Stromal cell of bone marrow (primary cell): ENCODE results near the gene ECEL1.
"Not testable (repeated sequence)": the region's sequence is repeated elsewhere in the genome, so short reads cannot be mapped to it uniquely, and the experiment has no call there.

Source experiments
- DNase-seq: peaks from one replicate; pipeline ENCODE4 v3.0.0-alpha.2; 2012; ENCODE audit warnings: low read depth

ECEL1 gene, protein sequence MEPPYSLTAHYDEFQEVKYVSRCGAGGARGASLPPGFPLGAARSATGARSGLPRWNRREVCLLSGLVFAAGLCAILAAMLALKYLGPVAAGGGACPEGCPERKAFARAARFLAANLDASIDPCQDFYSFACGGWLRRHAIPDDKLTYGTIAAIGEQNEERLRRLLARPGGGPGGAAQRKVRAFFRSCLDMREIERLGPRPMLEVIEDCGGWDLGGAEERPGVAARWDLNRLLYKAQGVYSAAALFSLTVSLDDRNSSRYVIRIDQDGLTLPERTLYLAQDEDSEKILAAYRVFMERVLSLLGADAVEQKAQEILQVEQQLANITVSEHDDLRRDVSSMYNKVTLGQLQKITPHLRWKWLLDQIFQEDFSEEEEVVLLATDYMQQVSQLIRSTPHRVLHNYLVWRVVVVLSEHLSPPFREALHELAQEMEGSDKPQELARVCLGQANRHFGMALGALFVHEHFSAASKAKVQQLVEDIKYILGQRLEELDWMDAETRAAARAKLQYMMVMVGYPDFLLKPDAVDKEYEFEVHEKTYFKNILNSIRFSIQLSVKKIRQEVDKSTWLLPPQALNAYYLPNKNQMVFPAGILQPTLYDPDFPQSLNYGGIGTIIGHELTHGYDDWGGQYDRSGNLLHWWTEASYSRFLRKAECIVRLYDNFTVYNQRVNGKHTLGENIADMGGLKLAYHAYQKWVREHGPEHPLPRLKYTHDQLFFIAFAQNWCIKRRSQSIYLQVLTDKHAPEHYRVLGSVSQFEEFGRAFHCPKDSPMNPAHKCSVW

DNA sequence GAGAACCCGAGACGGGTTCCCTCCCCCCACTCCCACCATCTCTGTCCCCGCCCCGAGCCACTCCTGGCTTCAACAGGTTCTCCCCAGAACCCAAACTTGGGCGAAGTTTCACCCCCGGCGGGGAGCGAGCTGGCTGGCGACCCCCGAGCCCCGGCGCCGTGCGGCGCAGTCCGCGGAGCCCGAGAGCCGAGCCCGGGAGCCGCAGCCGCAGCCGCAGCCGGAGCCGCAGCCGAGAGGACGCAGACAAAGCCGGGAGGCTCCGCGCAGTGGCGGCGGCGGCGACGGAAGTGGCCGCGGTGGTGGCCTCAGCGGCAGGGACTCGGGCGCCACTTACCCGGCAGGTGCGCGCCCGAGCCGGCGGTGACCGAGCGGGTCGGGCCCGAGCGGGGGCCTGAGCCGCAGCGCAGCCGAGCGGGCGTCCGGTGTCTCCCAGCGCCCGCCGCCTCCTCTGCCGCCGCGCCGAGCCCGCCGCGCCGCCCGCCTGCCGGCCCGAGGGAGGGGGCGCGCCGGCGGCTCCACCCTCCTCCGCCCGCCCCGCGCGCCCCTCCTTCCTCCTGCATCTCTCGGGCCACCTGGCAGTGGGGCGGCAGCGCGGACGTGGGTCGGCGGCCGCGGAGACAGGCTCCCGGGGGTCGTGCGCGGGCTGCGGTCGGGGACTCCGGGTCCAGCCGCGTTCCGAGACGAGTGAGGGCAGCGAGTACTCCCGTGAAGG is at the start of gene ECEL1:
TSS of gene ECEL1 (minus strand) at position 450 of the 712 bp plus-strand sequence. CDS start 1,181 bp downstream, outside the sequence.
- DNase-seq, result no peak

DNA sequence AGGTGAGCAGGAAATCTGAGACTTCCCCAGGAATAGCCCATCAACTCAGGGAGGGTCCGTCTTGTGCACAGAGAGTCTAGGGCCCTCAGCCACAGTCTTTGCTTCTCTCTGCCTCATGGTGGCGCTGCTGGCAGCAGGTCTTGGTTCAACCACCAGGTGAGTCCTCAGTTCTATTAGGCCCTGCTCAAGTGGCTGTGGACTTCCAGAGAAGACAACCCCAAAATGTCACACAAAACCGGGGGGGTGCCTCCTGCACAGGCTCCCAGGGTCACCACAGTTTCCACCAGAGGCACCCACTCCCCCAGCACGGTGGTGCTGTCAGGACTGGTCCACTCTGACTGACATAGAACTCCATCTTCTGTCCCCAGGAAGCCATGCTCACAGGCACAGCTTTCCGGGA is 49.4 kb upstream of the ECEL1 start:
- no peak for DNase-seq

DNA sequence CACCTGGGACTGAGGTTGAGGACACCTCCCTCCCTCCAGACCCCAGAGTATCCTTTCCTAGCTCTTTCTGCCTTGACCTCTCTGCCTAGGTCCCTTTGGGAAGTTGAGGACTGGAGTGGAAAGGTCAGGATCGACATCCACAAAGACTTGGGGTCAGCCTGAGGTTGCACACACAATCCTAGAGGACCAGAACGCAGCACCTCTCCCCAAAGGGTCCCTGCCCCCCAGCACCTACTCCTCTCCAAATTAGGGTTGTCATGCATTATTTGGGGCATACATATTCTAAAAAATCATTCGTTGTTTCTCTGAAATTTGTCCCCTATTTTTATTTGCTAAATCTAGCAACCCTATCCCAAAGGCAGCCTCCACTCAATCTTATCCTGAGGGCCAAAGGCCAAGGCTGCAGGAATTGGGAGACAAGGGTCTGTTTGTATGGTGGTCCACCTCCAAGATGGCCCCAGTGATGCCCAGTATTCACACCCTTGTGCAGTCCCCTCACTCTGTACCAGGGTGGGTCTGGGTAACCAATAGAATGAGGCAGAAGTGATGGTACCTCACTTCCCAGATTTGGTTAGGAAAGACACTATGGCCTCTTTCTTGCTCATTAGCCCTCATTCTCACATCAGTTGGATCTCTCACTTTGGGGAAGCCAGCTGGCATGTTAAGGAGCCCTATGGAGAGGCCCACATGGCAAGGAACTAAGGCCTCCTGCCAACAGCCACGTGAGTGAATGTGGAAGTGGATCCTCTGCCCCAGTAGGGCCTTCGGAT is 48.3 kb upstream of the ECEL1 start:
- DNase-seq, result no peak

DNA sequence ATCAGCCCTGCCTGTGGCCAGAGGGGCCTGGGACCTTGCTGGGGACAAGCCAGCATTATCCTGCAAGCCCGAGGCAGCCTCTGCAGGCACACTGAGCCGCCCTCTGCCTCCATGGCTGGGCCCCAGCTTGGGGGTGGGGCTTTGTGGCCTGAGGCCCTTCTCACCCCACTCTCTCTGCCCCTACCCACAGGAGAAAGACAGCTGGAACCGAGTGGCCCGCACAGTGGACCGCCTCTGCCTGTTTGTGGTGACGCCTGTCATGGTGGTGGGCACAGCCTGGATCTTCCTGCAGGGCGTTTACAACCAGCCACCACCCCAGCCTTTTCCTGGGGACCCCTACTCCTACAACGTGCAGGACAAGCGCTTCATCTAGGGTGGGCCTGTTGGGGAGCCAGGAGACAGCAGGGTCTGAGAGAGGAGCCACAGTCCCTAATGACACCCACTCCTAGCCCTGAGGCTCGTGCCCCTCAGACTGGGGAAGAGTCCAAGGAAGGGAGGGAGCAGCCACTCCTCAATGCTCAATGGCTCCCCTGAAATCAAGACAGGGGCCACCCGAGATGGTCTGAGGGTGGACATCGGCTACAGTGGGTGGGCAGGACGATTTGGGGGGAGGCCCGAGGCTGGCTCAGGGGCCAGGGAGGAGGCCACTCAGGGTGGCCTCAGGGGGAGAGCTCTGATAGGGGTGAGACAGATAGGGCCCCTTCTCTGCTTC is 47.5 kb upstream of the ECEL1 start:
- no peak for DNase-seq

DNA sequence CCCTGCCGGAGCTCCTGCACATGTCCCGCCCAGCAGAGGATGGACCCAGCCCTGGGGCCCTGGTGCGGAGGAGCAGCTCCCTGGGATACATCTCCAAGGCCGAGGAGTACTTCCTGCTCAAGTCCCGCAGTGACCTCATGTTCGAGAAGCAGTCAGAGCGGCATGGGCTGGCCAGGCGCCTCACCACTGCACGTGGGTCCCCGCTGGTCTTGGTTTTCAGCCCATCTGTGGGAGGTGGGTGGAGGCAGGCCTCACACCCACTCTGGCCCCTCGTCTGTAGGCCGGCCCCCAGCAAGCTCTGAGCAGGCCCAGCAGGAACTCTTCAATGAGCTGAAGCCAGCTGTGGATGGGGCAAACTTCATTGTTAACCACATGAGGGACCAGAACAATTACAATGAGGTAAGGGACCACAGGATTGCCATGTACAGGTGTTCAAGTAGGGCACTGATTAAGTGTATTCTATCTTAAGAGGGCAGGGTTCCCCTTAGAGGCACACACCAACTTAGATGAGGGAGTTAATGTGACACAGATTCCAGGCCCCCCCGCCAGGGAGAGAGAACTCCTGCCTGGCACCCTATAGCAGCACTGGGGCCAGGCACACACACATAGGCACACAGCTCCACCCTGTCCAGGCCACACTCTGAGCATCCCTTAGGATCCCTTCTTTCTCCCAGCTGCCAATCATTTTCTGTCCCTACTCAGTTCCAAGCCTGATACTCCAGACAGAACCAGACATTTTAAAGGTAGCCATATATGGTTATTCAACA is 46.5 kb upstream of the ECEL1 start:
- DNase-seq, result no peak

DNA sequence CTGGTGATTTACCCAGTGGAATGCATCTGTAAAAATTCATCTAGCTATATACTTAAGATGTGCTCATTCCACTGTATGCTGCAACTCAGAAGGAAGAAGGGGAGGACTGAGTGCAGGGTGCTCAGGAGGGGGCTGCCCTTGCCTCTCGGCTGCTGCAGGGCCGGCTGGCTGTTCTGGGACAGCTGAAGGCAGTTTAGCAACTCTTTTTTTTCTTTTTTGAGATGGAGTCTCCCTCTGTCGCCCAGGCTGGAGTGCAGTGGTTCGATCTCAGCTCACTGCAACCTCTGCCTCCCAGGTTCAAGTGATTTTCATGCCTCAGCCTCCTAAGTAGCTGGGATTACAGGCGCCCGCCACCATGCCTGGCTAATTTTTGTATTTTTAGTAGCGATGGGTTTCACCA is 45.2 kb upstream of the ECEL1 start:
- DNase-seq, result not testable (repeated sequence)

DNA sequence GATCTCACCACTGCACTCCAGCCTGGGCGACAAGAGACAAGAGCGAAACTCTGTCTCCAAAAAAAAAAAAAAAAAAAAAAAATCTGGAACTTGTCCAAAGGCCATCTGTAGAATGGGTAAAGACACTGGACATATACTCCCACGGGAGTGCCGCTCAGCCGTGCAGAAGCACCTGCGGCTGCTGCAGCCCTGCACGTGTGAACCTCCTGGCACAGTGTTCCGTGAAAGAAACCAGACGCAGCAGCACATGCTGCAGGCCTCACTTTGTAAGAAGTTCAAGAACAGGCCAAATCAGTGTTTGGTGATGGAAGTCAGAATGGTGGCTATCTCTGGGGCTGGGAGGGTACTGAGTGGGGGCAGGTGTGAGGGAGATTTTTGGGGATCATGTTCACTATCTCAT is 44.8 kb upstream of the ECEL1 start:
- DNase-seq, result no peak

DNA sequence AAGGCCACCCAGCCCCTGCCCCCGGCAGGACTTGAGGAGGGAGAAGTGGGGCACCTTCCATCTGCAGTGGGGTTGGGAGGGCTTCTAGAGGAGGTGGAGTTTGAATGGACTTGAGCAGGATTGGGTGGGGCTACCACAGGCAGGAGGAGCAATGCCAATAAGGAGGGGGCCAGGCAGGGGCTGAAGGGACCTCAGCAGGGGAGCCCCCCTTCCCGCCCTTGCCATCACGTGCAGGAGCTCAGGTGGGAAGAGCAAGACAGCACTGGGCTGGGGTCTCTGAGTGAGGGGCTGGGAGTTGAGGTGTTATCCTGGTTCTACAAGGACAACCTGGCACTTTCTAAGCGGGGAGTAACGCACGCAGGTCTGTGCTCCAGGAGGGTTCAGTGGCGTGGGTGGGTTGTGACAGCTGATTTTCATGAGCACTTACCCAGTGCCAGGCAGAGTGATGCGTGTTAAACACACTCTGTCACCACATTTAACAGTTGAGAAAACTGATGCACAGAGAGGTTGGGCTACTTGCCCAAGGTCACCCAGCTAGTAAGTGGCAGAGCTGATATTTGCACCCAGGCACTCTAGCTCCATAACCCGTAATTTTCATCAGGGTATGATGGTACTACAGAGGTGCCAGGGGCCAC is 43.1 kb upstream of the ECEL1 start:
- no peak for DNase-seq

DNA sequence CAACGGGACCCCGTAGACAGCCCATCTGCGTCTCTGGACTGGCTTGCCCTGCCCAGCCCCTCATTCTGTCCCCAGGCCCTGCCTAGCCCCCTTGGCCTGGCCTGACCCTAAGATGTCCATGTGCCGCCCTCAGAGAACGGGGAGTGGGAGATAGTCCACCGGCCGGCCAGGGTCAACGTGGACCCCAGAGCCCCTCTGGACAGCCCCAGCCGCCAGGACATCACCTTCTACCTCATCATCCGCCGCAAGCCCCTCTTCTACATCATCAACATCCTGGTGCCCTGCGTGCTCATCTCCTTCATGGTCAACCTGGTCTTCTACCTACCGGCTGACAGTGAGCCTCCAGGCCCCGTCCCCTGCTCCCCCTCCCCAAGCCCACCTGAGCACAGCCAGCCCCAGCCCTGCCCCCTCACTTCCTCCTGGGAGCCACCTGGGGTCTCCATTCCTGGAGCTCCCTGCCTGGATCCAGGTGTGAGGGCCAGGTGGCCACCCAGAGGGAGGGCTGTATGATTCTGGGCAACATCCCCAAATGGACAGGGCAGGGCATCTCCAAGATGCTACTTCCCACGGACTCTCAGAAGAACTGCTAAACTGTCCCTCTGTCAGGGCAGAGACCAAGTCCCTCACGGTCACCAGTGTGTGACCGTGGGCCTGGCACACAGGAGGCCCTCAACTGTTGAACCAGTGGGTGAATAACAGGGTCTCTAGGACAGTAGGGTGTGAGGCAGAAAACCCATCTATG is 42.3 kb upstream of the ECEL1 start:
- DNase-seq, result no peak

DNA sequence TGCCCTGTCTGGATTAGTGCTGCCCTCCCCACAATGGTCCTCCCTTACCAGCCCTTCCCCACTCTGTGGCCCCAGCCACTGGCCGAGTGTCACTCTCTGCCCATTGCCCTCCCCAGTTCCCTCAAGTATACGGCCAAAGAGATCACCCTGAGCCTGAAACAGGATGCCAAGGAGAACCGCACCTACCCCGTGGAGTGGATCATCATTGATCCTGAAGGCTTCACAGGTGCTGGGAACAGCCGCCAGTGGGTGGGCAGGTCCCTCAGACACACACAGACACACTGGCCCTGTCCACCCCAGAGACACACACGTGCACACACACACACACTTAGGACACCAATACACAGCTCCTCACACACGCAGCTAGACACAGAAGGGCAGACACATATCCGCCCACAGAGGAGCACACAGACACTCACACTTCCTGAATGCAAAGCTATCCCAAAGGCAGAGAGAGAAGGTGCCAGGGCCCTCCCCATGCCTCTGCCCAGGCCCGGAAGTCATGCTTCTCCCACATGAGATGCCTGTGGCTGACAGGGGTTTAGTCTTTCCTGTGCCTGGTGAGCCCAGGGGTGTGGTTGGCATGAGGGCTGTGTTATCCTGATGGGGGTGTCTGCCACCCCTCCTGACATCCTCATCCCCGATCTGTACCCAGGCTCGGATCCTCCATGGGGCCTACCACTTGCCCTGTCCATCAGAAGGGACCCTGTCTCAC is 41.3 kb upstream of the ECEL1 start:
- no peak for DNase-seq

DNA sequence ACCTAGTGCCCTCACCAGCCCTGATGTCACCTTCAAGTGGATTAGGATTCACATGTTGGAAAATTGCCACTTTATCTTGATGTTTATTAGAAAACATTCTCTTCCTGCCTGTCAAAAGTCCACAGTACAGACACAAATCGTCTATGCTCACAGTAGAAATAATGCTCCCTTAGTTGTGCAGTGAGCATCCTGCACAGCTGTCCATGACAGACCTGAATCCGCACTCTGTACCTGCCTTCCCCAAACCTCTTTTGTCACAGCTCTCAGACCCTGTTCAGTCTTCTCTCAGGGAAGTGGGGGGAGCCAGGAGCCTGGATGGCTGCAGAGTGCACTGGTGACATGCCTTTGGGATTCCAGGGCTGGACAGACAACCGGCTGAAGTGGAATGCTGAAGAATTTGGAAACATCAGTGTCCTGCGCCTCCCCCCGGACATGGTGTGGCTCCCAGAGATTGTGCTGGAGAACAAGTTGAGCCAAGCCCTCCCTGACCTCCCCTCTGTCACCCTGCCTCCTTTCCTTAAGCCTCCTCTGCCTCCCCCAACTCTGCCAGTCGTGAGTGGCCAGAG is 40.4 kb upstream of the ECEL1 start:
- DNase-seq, result no peak

DNA sequence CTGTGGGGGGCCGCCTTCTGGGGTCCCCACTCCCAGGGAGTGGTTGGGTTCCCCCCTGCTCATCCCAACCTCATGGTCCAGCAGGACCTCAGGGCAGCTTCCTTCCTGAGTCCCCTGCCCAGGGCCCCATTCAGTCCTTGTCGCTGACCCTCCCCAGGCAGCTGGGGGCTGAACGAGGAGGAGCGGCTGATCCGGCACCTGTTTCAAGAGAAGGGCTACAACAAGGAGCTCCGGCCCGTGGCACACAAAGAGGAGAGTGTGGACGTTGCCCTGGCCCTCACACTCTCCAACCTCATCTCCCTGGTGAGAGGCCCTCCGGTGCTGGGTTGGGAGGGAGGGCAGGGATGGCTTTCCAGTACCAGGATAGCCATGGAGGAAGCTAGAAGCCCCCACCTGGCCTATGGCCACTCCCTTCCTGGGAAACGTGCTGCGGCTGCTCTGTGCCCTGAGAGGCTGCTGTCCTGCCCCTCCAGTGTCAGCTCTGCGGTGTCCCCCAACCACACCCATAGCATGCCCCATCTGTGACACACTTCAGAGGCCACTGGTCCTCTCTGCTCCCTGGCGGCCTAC is 38.8 kb upstream of the ECEL1 start:
- no peak for DNase-seq

DNA sequence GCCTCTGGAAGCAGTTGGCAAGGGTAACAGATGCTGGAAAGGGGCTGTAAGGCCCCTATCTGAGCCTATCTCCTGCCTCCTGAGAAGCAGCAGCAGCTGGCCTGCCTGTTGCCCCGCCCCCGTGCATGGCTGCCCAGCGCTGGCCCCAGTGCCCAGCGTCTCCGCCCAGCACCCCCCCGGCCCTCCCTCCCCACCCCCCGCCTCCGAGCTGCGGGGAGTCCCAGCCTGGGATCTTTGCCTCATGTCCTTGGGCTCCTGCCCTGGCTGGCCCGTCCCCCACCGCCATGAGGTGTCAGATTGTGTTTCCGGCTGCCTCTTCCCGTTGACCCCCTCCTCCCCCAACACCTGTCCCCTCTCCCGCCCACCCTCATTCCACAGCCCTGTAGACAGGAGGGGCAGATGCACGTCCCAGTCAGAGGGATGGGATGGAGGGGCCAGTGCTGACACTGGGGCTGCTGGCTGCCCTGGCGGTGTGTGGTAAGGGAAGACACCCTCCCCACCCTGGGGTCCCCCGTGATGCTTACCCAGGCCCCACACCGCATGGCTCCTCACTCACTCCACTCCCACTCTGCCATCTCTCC is 38.2 kb upstream of the ECEL1 start, which contains the start of gene CHRND:
TSS of gene CHRND (plus strand) at position 370 of the 581 bp plus-strand sequence. CDS start at position 426, 56 bp downstream.
- no peak for DNase-seq

DNA sequence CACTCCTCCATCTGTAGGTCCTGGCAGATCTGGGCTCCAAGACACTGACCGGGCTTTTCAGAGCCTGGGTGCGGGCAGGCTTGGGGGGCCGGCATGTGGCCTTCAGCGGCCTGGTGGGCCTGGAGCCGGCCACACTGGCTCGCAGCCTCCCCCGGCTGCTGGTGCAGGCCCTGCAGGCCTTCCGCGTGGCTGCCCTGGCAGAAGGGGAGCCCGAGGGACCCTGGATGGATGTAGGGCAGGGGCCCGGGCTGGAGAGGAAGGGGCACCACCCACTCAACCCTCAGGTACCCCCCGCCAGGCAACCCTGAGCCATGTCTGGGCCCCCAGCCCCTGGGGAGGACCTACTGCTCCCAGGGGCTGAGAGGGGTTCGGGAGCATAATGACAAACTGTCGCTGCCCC is 37.6 kb upstream of the ECEL1 start:
- DNase-seq, result no peak

DNA sequence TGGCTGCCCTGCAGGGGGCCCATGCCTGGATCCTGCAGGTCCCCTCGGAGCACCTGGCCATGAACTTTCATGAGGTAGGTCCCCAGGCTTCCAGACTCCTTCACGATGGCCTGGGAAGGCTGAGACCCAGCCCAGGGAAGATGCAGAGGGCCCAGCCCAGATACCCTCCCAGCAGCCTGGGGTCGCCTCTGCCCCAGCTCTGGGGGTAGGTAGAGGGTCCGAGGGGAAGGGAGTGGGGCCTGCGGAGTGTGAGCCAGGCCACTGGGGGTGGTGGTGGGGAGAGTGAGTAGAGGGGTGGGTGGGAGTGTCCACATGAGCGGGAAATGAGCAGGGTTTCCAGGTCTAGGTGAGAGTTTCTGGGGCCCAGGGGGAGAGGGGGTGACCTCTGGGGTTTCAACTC is 37.1 kb upstream of the ECEL1 start:
- no peak for DNase-seq

DNA sequence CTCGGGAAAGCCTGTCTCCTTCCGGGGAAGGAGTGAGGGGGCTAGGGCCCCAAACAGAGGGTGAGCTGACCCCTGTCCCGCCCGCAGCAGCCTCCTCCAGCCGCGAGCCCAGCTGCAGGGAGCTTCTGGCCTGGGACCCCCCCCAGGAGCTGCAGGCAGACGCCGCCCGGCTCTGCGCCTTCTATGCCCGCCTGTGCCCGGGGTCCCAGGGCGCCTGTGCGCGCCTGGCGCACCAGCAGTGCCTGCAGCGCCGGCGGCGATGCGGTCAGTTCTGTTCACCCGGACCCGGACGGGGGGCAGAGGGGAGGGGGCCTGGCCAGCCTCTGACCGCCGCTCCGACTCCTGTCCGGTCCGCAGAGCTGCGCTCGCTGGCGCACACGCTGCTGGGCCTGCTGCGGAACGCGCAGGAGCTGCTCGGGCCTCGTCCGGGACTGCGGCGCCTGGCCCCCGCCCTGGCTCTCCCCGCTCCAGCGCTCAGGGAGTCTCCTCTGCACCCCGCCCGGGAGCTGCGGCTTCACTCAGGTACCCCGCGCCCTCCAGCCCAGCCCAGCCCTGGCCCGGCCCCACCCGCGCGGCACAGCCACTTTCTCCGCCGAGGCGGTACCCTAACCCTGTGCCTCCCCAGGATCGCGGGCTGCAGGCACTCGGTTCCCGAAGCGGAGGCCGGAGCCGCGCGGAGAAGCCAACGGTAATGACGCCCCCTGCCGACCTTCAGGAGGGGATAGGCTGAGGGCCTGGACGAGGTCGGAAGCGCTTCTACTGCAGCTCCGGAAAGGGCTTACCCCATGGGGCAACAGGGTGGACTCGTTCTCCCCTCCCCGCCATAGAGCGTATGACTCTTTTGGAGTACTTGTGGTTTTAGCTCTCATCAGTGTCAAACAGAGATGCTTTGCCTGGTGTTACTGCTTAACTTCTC is 36.3 kb upstream of the ECEL1 start:
- peak; percentile 3 for DNase-seq

DNA sequence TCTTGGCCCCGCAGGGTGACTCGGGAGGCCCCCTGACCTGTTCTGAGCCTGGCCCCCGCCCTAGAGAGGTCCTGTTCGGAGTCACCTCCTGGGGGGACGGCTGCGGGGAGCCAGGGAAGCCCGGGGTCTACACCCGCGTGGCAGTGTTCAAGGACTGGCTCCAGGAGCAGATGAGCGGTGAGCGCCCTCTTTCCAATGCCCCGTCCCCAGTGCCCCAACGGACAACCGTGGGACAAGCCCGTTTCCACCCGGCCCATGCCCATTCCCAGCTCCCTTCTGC is 35.7 kb upstream of the ECEL1 start:
- DNase-seq, result no peak
